Neural cell (in vitro differentiated cells): ENCODE results near the gene UVRAG. TPM values are rescaled to one million over a fixed set of nuclear protein-coding genes. Genes with fewer than 3 reads are reported as not detected.

Experiments used
- H2AFZ ChIP-seq: fragments of 200-600, 300-800 bp; sonication (generic), shearing (Covaris generic); 2 replicates; pipeline ENCODE4 v1.6.0; 2014; ENCODE audit warnings: low read depth, mild to moderate bottlenecking, antibody characterized with exemption, low read length, moderate library complexity
- H3F3A ChIP-seq: fragments of 200-600 bp; shearing (Covaris generic); 2 replicates; pipeline ENCODE4 v1.6.1; 2016; ENCODE audit warnings: mild to moderate bottlenecking, moderate library complexity, mixed read lengths, antibody characterized with exemption, low read length; ENCODE audit not compliant: insufficient read depth, poor library complexity, severe bottlenecking
- H3K27ac ChIP-seq: fragments of 200-600, 300-800 bp; sonication (generic), shearing (Covaris generic); 2 replicates; pipeline ENCODE4 v1.5.1; 2014; ENCODE audit warnings: mild to moderate bottlenecking, low read length, moderate library complexity
- H3K27me3 ChIP-seq: fragments of 300-800, 200-600 bp; sonication (generic), shearing (Covaris generic); 2 replicates; pipeline ENCODE4 v1.6.0; 2014; ENCODE audit warnings: mild to moderate bottlenecking, low read depth, low read length, moderate library complexity; ENCODE audit not compliant: insufficient read depth
- H3K36me3 ChIP-seq: fragments of 300-800, 200-600 bp; sonication (generic), shearing (Covaris generic); 2 replicates; pipeline ENCODE4 v1.5.1; 2014; ENCODE audit warnings: mild to moderate bottlenecking, antibody characterized with exemption, low read length, moderate library complexity; ENCODE audit not compliant: insufficient read depth
- H3K4me2 ChIP-seq: fragments of 300-800, 200-600 bp; sonication (generic), shearing (Covaris generic); 2 replicates; pipeline ENCODE4 v1.6.0; 2014; ENCODE audit warnings: mild to moderate bottlenecking, low read length
- H3K4me3 ChIP-seq: fragments of 300-800, 200-600 bp; sonication (generic), shearing (Covaris generic); 2 replicates; pipeline ENCODE4 v1.5.1; 2014; ENCODE audit warnings: mild to moderate bottlenecking, low read length, moderate library complexity
- H3K79me2 ChIP-seq: fragments of 200-600 bp; shearing (Covaris generic); replicated peaks from 2 replicates; pipeline ENCODE4 v1.6.0; 2014; ENCODE audit warnings: mild to moderate bottlenecking, low read length, moderate library complexity; ENCODE audit not compliant: insufficient read depth
- H3K9ac ChIP-seq: fragments of 300-800, 200-600 bp; sonication (generic), shearing (Covaris generic); 2 replicates; pipeline ENCODE4 v1.6.1; 2016; ENCODE audit warnings: mild to moderate bottlenecking, low read length, mixed read lengths
- H3K9me2 ChIP-seq: fragments of 200-600 bp; shearing (Covaris generic); 2 replicates; pipeline ENCODE4 v1.6.1; 2016; ENCODE audit warnings: mild to moderate bottlenecking, low read length, mixed read lengths; ENCODE audit not compliant: insufficient read depth
- H3K9me3 ChIP-seq: fragments of 200-600, 300-800 bp; sonication (generic), shearing (Covaris generic); 2 replicates; pipeline ENCODE4 v1.6.1; 2016; ENCODE audit warnings: mild to moderate bottlenecking, mixed run types, low read length, moderate library complexity, mixed read lengths
- H4K20me1 ChIP-seq: fragments of 200-600 bp; shearing (Covaris generic); 2 replicates; pipeline ENCODE4 v1.6.1; 2016; ENCODE audit warnings: mild to moderate bottlenecking, mixed run types; ENCODE audit not compliant: insufficient read depth
- EP300 ChIP-seq: fragments of 450-650 bp; conservative IDR thresholded peaks from 2 replicates; pipeline ENCODE4 v1.6.1; 2014; ENCODE audit warnings: antibody characterized with exemption, mild to moderate bottlenecking, moderate library complexity; ENCODE audit not compliant: poor library complexity, severe bottlenecking
- EZH2 ChIP-seq: fragments of 200-600, 300-800 bp; shearing (Covaris generic), sonication (generic); IDR thresholded peaks from 2 replicates; pipeline ENCODE4 v1.6.1; 2014; ENCODE audit warnings: antibody characterized with exemption, low read length, borderline replicate concordance, mild to moderate bottlenecking; ENCODE audit not compliant: insufficient read depth, poor library complexity, severe bottlenecking
- MXI1 ChIP-seq: fragments of 450-650 bp; conservative IDR thresholded peaks from 2 replicates; pipeline ENCODE4 v1.6.1; 2014; ENCODE audit warnings: antibody characterized with exemption, mild to moderate bottlenecking; ENCODE audit not compliant: poor library complexity, severe bottlenecking
- POLR2AphosphoS5 ChIP-seq: IDR thresholded peaks from 2 replicates; pipeline ENCODE4 v1.6.1; 2012
- RAD21 ChIP-seq: fragments of 450-650 bp; conservative IDR thresholded peaks from 2 replicates; pipeline ENCODE4 v1.6.1; 2014; ENCODE audit warnings: antibody characterized with exemption, mild to moderate bottlenecking, moderate library complexity
- SMC3 ChIP-seq: fragments of 450-650 bp; conservative IDR thresholded peaks from 2 replicates; pipeline ENCODE4 v1.6.1; 2014; ENCODE audit warnings: antibody characterized with exemption, mild to moderate bottlenecking, moderate library complexity; ENCODE audit not compliant: poor library complexity
- TAF1 ChIP-seq: IDR thresholded peaks from 2 replicates; pipeline ENCODE4 v1.6.1; 2012; ENCODE audit warnings: low read depth
- polyA plus RNA-seq: library from polyadenylated mRNA; depleted of rRNA; stranded (reverse); fragments of >200 nt; gene quantifications from 2 replicates; pipeline ENCODE4 v1.2.3, GENCODE V29; 2014
- TF ChIP-seq, protein P1 (sequence below): IDR thresholded peaks from 2 replicates; pipeline ENCODE4 v1.6.1; 2012; ENCODE audit warnings: borderline replicate concordance
- TF ChIP-seq, protein P2 (sequence below): fragments of 450-650 bp; IDR thresholded peaks from 2 replicates; pipeline ENCODE4 v1.5.1; 2014; ENCODE audit warnings: antibody characterized with exemption, mild to moderate bottlenecking, moderate library complexity; ENCODE audit not compliant: poor library complexity, severe bottlenecking

UVRAG gene
- polyA plus RNA-seq, 1 donor from 2014 or later, result 31.6 TPM

DNA sequence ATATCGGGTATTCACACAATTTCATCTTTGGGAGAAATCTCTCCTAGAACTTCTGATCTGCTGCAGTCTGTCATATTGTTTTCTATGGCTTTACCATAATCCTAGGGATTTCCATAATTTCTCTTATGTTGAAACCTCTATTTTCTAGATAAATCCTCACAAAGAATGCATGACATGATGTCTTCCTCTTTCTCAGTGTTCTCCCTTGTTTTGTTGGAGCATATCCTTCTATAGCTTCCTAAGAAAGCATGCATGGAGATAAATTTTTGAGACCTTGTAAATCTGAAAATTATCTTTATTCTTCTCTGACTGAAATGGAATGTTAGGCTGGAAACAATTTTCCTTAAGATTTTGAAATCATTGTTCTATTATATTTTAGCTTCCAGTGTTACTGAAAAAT is 275.8 kb downstream of the UVRAG start:
- Histone ChIP-seq H3K9me2 (no peaks in the 10 kb centered on the region), H3K27me3 (no peaks in the 10 kb centered on the region), H3K9me3 (peaks cover 9% of the 10 kb centered on the region), H3K4me3 (no peak overlapping the region), H3K9ac (no peak overlapping the region), H3K79me2 (no peaks in the 10 kb centered on the region), H3F3A (no peaks in the 10 kb centered on the region), H4K20me1 (no peaks in the 10 kb centered on the region), H3K27ac (no peak overlapping the region), H3K4me2 (no peak overlapping the region), H2AFZ (no peak overlapping the region), H3K36me3 (no peaks in the 10 kb centered on the region)
- TF ChIP-seq TAF1, result no peak
- no peak for TF ChIP-seq RAD21
- TF ChIP-seq MXI1, result no peak
- TF ChIP-seq, protein P1, sequence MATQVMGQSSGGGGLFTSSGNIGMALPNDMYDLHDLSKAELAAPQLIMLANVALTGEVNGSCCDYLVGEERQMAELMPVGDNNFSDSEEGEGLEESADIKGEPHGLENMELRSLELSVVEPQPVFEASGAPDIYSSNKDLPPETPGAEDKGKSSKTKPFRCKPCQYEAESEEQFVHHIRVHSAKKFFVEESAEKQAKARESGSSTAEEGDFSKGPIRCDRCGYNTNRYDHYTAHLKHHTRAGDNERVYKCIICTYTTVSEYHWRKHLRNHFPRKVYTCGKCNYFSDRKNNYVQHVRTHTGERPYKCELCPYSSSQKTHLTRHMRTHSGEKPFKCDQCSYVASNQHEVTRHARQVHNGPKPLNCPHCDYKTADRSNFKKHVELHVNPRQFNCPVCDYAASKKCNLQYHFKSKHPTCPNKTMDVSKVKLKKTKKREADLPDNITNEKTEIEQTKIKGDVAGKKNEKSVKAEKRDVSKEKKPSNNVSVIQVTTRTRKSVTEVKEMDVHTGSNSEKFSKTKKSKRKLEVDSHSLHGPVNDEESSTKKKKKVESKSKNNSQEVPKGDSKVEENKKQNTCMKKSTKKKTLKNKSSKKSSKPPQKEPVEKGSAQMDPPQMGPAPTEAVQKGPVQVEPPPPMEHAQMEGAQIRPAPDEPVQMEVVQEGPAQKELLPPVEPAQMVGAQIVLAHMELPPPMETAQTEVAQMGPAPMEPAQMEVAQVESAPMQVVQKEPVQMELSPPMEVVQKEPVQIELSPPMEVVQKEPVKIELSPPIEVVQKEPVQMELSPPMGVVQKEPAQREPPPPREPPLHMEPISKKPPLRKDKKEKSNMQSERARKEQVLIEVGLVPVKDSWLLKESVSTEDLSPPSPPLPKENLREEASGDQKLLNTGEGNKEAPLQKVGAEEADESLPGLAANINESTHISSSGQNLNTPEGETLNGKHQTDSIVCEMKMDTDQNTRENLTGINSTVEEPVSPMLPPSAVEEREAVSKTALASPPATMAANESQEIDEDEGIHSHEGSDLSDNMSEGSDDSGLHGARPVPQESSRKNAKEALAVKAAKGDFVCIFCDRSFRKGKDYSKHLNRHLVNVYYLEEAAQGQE, result no peak
- TF ChIP-seq POLR2AphosphoS5, result no peak
- TF ChIP-seq, protein P2, sequence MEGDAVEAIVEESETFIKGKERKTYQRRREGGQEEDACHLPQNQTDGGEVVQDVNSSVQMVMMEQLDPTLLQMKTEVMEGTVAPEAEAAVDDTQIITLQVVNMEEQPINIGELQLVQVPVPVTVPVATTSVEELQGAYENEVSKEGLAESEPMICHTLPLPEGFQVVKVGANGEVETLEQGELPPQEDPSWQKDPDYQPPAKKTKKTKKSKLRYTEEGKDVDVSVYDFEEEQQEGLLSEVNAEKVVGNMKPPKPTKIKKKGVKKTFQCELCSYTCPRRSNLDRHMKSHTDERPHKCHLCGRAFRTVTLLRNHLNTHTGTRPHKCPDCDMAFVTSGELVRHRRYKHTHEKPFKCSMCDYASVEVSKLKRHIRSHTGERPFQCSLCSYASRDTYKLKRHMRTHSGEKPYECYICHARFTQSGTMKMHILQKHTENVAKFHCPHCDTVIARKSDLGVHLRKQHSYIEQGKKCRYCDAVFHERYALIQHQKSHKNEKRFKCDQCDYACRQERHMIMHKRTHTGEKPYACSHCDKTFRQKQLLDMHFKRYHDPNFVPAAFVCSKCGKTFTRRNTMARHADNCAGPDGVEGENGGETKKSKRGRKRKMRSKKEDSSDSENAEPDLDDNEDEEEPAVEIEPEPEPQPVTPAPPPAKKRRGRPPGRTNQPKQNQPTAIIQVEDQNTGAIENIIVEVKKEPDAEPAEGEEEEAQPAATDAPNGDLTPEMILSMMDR, result no peak
- TF ChIP-seq EP300, result no peak
- TF ChIP-seq SMC3, result no peak
- TF ChIP-seq EZH2, result no peak

DNA sequence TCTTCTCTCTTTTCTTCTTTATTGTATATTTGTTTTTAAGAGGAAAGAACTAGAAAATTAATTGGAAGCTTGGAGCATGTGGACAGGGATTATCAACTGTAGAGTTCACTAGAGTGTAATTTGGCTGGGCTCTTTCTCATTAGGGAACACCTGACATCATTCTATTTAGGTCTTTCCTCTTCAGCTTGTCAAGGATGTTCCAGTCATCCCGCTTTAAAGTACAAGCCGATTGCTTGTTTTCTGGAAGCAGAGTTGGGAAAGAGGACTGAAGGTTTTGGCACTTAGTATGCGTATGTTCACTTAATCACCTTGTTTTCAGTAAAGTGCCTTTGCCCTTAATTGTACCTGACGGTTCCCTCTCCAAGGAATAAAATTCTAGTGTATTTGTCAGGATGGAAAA is 279.7 kb downstream of the UVRAG start:
- no peak for TF ChIP-seq TAF1
- TF ChIP-seq SMC3, result no peak
- no peak for TF ChIP-seq MXI1
- no peak for TF ChIP-seq RAD21
- TF ChIP-seq, protein P1, result no peak
- TF ChIP-seq POLR2AphosphoS5, result no peak
- TF ChIP-seq, protein P2, result no peak
- TF ChIP-seq EZH2, result no peak
- no peak for TF ChIP-seq EP300
- no peak overlapping the region for H3K27ac ChIP-seq
- H3K9ac ChIP-seq, result no peak overlapping the region
- H3K4me3 ChIP-seq, result no peak overlapping the region
- no peaks in the 10 kb centered on the region for H3K27me3 ChIP-seq
- no peaks in the 10 kb centered on the region for H4K20me1 ChIP-seq
- no peaks in the 10 kb centered on the region for H3K79me2 ChIP-seq
- H3K36me3 ChIP-seq, result no peaks in the 10 kb centered on the region
- no peak overlapping the region for H2AFZ ChIP-seq
- H3F3A ChIP-seq, result no peaks in the 10 kb centered on the region
- no peak overlapping the region for H3K4me2 ChIP-seq
- H3K9me2 ChIP-seq, result no peaks in the 10 kb centered on the region
- H3K9me3 ChIP-seq, result peaks cover 9% of the 10 kb centered on the region
